IPS-18a (cell line): ENCODE results near the gene MCU.
"Not testable (repeated sequence)": the region's sequence is repeated elsewhere in the genome, so short reads cannot be mapped to it uniquely, and the experiment has no call there.

Source experiments
- H3K27ac ChIP-seq: one replicate; pipeline ENCODE4 v1.5.1; 2013; ENCODE audit warnings: low read length
- H3K27me3 ChIP-seq: one replicate; pipeline ENCODE4 v1.6.1; 2013; ENCODE audit warnings: mild to moderate bottlenecking, low read length; ENCODE audit not compliant: control insufficient read depth, insufficient read depth
- H3K36me3 ChIP-seq: one replicate; pipeline ENCODE4 v1.6.1; 2013; ENCODE audit warnings: low read depth, low read length; ENCODE audit not compliant: control insufficient read depth
- H3K4me1 ChIP-seq: one replicate; pipeline ENCODE4 v1.6.1; 2013; ENCODE audit warnings: low read depth, low read length; ENCODE audit not compliant: control insufficient read depth
- H3K4me3 ChIP-seq: one replicate; pipeline ENCODE4 v1.5.1; 2013; ENCODE audit warnings: low read length
- H3K9ac ChIP-seq: one replicate; pipeline ENCODE4 v1.6.1; 2013; ENCODE audit warnings: mild to moderate bottlenecking, low read length, moderate library complexity
- H3K9me3 ChIP-seq: one replicate; pipeline ENCODE4 v1.6.1; 2013; ENCODE audit warnings: low read depth, low read length; ENCODE audit not compliant: control insufficient read depth

Gene MCU

DNA sequence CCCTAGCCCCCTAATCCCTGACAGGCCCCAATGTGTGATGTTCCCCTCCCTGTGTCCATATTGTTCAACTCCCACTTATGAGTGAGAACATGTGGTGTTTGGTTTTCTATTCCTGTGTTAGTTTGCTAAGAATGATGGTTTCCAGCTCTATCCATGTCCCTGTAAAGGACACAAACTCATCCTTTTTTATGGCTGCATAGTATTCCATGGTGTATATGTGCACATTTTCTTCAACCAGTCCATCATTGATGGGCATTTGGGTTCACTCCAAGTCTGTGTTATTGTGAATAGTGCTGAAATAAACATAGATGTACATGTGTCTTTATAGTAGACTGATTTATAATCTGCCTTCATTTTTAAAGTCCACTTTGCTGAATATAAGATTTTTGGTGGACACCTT, 79.3 kb downstream of the MCU start:
- H3K9ac ChIP-seq, H3K36me3 ChIP-seq, H3K4me3 ChIP-seq, H3K27ac ChIP-seq, H3K4me1 ChIP-seq, H3K27me3 ChIP-seq, H3K9me3 ChIP-seq: not testable (repeated sequence)

DNA sequence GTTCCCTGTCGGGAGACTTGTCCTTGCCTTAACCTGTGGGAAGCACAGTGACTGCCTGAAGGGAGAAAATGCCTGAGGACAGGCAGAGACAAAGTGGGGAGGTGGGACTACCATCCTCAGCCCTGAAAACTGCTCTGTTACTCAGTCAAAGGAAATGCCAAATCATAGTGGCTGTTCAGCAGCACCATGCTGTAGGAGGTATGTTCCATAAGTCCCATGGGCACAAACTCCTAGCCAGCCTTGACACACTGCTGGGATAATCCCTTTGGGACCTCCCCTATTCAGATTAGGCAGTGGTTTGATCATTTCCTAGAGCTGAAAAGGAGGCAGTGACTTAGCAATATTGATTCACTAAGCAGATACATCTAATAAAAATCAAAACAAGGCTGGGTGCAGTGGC, 80.1 kb downstream of the MCU start:
- Histone ChIP-seq H3K4me3 (no peak overlapping the region), H3K27ac (no peak overlapping the region), H3K4me1 (peaks cover 3% of the 10 kb centered on the region), H3K9ac (no peak overlapping the region), H3K9me3 (no peaks in the 10 kb centered on the region), H3K27me3 (no peaks in the 10 kb centered on the region), H3K36me3 (no peaks in the 10 kb centered on the region)

DNA sequence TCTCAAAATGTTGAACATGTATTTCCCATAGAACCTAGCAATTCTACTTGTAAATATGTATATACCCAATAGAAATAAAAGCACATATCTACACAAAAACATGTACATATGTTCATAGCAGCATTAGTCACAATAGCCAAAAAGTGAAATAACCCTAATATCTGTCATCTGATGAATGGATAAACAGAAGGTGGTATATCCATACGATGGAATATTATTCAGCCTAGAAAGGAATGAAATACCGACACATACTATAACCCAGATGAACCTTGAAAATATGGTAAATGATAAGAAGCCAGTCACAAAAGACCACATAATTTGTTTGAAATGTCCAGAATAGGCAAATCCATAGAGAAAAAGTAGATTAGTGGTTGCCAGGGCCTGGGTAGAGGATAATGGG, 87.9 kb downstream of the MCU start:
- H3K9me3 ChIP-seq: no peaks in the 10 kb centered on the region
- no peak overlapping the region for H3K27ac ChIP-seq
- H3K9ac ChIP-seq: no peak overlapping the region
- H3K4me1 ChIP-seq: peaks cover 29% of the 10 kb centered on the region
- H3K36me3 ChIP-seq: no peaks in the 10 kb centered on the region
- no peak overlapping the region for H3K4me3 ChIP-seq
- H3K27me3 ChIP-seq: no peaks in the 10 kb centered on the region

DNA sequence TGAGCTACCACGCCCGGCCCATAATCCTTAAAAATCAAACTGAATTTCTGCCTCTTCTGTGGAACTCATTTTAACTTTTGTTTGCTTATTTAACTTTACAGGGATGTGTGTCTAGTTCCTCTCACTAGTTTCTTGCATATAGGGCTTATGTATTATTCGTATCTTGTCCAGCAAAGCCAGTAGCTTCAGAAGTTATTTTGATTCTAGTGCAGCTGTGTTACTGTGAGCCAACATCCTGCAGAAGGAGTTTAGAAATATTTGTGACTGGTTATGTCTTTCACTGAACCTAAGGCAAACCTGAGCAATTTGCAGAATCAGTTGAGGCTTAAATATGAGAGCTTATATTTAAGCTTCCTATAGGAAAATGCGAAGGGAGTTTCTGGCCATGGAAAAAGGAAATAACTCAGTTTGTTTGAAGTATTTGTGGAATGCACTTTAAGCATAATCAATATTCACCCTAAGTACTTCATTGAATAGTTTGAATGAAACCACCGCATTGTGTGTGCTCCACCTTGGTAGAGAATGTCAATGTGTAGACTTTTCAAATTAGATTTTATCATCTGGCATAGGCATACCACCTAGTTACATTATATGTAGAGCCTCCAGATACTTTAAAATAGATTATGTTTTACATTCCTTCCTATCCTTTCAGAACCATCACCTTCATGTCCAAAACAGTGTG, 90.8 kb downstream of the MCU start:
- Histone ChIP-seq H3K4me1 (peaks cover 43% of the 10 kb centered on the region), H3K9me3 (no peaks in the 10 kb centered on the region), H3K9ac (no peak overlapping the region), H3K27ac (no peak overlapping the region), H3K27me3 (no peaks in the 10 kb centered on the region), H3K4me3 (no peak overlapping the region), H3K36me3 (no peaks in the 10 kb centered on the region)

DNA sequence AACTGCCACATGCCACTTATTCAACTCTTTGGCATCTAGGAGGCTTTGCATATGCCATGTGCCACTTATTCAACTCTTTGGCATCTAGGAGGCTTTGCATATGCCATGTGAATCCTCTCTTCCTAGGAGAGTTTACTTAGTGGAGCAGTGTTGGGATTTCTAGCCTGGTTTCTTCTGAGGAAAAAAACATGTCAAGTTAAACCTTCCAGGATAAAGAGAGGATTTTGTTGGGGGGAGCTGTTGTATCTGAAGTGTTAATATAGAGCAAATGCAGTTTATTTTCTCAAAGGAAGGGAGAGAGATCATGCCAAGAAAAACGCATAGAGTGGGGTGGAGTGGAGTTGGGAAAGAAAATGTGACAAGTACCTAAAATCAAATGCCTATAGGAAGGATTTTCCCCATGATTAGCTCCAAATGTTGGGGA, 91.5 kb downstream of the MCU start:
- Histone ChIP-seq H3K4me1 (peaks cover 43% of the 10 kb centered on the region), H3K4me3 (no peak overlapping the region), H3K9me3 (no peaks in the 10 kb centered on the region), H3K36me3 (no peaks in the 10 kb centered on the region), H3K27me3 (no peaks in the 10 kb centered on the region), H3K27ac (no peak overlapping the region), H3K9ac (no peak overlapping the region)

DNA sequence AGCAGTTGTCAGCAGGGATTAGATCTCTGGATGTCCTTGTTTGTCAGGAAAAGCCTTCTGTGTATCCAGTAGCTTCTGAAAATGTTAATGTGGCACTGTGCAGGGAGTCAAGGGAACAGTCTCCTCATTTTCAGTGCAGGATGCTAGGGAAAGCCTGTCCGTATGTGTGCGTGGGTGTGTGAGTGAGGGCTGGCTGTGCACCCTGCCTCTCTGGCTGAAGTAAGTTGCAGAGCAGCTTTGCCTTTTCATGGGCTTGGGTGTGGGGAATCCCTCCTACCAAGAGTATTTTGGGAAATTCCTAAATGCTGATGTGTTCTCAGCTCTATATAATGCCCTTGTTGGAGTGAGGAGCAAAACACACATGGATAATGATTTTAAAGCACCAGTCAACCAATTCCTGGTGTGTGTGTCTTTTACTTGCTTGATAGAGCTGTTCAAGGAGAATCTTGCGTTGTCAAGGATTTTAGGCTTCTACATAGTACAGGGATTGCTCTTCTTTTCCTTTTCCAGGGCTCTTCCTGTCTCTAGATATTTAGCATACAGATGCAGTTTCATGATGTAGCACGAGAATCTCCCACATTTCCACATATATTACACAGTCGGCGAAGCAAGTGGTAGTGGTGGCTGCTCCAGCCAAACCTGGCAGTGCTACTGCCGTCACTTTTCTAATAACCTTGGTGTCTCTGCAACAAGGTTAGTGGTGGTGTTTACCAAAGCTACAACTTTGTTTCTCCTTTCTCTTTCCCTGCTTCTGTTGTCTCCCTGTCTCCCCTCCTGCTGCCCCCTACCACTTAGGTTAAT, 92.8 kb downstream of the MCU start:
- Histone ChIP-seq H3K4me1 (peaks cover 43% of the 10 kb centered on the region), H3K27me3 (no peaks in the 10 kb centered on the region), H3K36me3 (no peaks in the 10 kb centered on the region), H3K9me3 (no peaks in the 10 kb centered on the region), H3K27ac (peak overlapping the region; percentile 30), H3K4me3 (peak overlapping the region; percentile 16), H3K9ac (peak overlapping the region; percentile 19)

DNA sequence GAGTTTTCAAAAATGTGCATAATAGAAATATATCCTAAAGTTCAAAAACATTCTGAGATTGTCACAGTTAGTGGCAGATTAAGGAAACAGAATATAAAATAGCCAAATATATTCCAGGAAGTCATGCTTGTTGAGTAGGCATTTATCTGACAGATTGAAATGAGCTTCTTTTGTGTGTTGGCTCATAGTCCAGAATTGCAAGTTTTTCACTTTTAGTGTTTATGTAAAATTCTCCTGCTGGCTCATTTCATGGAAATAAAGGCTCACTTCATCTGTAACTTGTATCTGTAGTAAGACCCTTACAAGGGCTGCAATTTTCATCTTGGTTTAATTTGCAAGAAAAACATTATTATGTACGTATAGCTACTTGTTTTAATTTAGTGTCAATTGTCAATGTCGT, 93.5 kb downstream of the MCU start:
- Histone ChIP-seq H3K4me1 (peaks cover 47% of the 10 kb centered on the region), H3K4me3 (no peak overlapping the region), H3K36me3 (no peaks in the 10 kb centered on the region), H3K27ac (no peak overlapping the region), H3K27me3 (no peaks in the 10 kb centered on the region), H3K9me3 (no peaks in the 10 kb centered on the region), H3K9ac (no peak overlapping the region)

DNA sequence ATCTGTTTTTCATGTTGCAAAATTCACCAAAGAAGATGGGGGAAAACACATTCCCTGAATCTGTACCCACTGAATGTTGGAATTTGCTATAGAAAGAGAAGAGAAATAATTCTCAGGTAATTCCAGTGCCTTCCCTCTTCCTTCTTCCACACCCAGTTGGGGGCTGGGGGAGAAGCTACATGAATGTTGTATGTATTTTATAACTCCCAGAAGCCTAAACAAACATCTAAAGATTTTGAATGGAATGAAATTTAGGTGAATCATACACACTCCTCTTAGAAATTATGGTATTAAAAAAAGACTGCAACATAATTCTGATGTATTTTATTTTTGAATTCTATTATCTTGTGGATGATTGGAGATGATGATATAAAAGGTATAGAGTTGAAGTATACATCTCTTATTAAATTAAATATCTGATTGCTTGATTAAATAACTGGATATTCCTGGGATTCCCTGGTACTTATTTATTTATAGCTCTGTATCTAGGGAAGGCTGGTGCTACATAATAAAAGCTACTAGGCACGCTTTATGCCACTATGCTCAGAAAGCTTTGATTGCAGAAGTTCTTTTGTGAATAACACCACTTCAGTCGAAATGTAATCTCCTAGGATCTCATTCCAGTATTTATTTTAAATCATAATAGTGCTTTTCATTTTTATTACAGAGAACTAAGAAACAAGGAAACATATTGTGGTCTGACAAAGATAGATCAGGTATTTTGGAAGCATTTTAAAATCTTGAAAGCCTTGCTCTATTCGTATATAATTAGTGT, 98.5 kb downstream of the MCU start:
- no peak overlapping the region for H3K4me3 ChIP-seq
- H3K9me3 ChIP-seq: no peaks in the 10 kb centered on the region
- no peaks in the 10 kb centered on the region for H3K36me3 ChIP-seq
- no peak overlapping the region for H3K27ac ChIP-seq
- peaks cover 53% of the 10 kb centered on the region for H3K4me1 ChIP-seq
- peak overlapping the region; percentile 78 for H3K9ac ChIP-seq
- no peaks in the 10 kb centered on the region for H3K27me3 ChIP-seq

DNA sequence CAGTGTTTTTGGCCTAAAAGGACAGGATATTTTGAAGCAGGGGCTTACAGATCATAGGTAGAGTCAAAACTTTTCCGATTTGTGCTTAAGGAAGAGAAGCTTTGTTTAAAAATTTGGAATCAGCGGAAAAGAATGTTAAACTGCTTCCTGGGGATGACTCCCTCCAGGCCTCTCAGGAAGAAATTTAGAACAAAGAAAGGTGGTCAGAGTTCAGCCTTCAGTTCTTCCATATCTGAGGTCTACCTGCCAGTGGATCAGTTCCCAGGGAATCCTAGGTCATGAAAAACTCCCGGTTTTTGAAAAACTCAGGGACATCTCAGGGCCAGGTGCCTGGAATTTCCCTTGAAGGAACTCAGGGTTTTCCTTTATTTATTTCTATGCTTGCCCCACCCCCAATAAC, 100.3 kb downstream of the MCU start:
- Histone ChIP-seq H3K27ac (peak overlapping the region; percentile 91), H3K4me3 (no peak overlapping the region), H3K9me3 (no peaks in the 10 kb centered on the region), H3K27me3 (no peaks in the 10 kb centered on the region), H3K4me1 (peaks cover 45% of the 10 kb centered on the region), H3K36me3 (no peaks in the 10 kb centered on the region), H3K9ac (peak overlapping the region; percentile 78)

DNA sequence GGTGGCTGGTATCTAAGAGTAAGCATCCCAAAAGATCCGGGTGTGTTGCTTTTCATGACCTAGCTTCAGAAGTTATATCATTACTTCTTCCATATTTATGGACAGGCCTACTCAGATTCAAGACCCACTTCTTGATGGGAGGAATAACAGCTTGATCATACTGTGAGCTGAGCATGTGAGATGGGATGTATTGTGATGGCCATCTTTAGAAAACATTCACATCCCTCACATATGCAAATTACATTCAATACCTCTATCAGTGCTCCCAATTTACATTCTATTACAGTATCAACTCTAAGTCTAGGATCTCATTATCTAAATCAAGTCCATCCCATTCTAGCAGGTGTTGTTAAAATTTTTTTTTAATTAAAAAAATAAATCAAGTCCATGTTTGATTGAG, 101.8 kb downstream of the MCU start:
- H3K4me3 ChIP-seq: no peak overlapping the region
- peak overlapping the region; percentile 59 for H3K27ac ChIP-seq
- H3K9ac ChIP-seq: peak overlapping the region; percentile 17
- peaks cover 45% of the 10 kb centered on the region for H3K4me1 ChIP-seq
- H3K36me3 ChIP-seq: no peaks in the 10 kb centered on the region
- no peaks in the 10 kb centered on the region for H3K27me3 ChIP-seq
- no peaks in the 10 kb centered on the region for H3K9me3 ChIP-seq

DNA sequence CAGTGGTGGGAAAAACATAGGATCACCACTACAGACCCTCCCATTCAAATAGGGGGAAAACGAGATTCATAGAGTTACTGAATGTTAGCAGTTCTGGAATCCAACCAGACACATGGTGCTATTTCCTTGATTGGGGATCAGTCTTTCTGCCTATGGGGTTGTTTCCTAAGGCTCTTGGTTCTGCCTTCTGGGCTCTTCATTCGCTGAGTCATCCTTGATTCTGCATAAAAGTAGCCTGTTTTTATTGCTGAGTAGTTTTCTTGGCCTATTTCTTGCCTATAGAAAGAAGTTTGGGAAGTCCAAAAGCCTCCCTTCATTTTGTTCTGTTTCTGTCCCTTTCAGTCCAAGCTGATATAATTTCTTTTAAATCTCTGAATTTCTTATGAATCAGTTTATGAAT, 102.3 kb downstream of the MCU start:
- Histone ChIP-seq H3K36me3 (no peaks in the 10 kb centered on the region), H3K4me1 (peaks cover 45% of the 10 kb centered on the region), H3K9ac (no peak overlapping the region), H3K27ac (no peak overlapping the region), H3K27me3 (no peaks in the 10 kb centered on the region), H3K4me3 (no peak overlapping the region), H3K9me3 (no peaks in the 10 kb centered on the region)
